Activated T-cell treated with anti-CD3 and anti-CD28 coated beads, Interleukin-2, amount 50 U/mL, for 24 hours (primary cell): ENCODE data around the gene ARHGEF10L.
"Not testable (repeated sequence)": the region's sequence is repeated elsewhere in the genome, so short reads cannot be mapped to it uniquely, and the experiment has no call there.

Source experiments
- DNase-seq: peaks from one replicate; pipeline ENCODE4 v3.0.0-alpha.2; 2020
- H3K27ac Mint-ChIP-seq: 2 replicates; pipeline ENCODE4 v1.8.0; 2020; ENCODE audit warnings: mild to moderate bottlenecking, mixed read lengths
- H3K27me3 Mint-ChIP-seq: 2 replicates; pipeline ENCODE4 v1.8.0; 2020; ENCODE audit warnings: mixed read lengths
- H3K36me3 Mint-ChIP-seq: 2 replicates; pipeline ENCODE4 v1.8.0; 2020; ENCODE audit warnings: low read depth, mixed read lengths
- H3K4me1 Mint-ChIP-seq: 2 replicates; pipeline ENCODE4 v1.8.0; 2020; ENCODE audit warnings: low read depth, mixed read lengths
- H3K4me3 Mint-ChIP-seq: 2 replicates; pipeline ENCODE4 v1.8.0; 2020; ENCODE audit warnings: mild to moderate bottlenecking, moderate library complexity, mixed read lengths
- H3K9me3 Mint-ChIP-seq: 2 replicates; pipeline ENCODE4 v1.8.0; 2020; ENCODE audit warnings: mixed read lengths

Gene ARHGEF10L

DNA sequence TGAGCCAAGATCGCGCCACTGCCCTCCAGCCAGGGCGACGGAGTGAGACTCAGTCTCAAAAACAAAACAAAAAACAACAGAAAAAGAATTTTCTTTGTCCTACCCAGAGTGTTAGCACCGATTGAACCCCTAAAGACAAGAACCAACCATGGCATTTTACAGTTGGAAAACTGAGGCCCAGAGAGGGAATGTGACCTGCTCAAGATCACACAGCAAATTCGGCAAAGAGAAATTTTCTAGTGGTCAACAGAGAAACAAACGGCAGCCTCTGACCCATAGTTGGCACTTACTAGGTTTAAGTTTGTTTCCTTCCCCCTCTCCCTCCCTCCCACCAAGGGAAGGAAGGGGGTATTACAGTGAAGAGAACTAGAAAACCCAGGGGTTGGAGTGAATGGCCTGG lies 195.1 kb downstream of the ARHGEF10L start:
- H3K9me3 Mint-ChIP-seq, result no peaks in the 10 kb centered on the region
- no peak overlapping the region for H3K4me3 Mint-ChIP-seq
- no peak overlapping the region for H3K27ac Mint-ChIP-seq
- H3K36me3 Mint-ChIP-seq, result no peaks in the 10 kb centered on the region
- H3K27me3 Mint-ChIP-seq, result peaks cover 3% of the 10 kb centered on the region
- no peak for DNase-seq
- H3K4me1 Mint-ChIP-seq, result no peaks in the 10 kb centered on the region

DNA sequence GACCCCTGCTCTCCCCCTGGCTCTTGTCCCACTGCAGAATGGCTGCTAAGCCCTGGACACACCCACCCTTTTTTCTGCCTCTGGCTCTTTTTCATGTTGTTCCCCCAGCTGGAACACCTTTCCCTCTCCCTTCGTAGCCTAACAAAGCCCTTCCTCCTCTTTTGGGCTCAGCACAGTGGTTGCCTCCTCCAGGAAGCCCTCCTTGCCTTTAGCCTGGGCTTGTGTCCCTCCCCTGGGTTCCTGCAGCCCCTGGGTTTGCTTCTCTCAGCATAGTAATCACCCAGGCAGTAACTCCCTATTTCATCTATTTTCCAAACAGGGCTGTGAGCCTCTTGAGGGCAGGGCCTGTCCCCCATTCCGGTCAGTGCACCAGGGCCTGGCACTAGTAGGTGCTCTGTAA lies 195.8 kb downstream of the ARHGEF10L start:
- Mint-ChIP-seq H3K27ac (no peak overlapping the region), H3K27me3 (peaks cover 3% of the 10 kb centered on the region), H3K36me3 (no peaks in the 10 kb centered on the region), H3K9me3 (no peaks in the 10 kb centered on the region), H3K4me1 (no peaks in the 10 kb centered on the region), H3K4me3 (no peak overlapping the region)
- DNase-seq, result no peak

DNA sequence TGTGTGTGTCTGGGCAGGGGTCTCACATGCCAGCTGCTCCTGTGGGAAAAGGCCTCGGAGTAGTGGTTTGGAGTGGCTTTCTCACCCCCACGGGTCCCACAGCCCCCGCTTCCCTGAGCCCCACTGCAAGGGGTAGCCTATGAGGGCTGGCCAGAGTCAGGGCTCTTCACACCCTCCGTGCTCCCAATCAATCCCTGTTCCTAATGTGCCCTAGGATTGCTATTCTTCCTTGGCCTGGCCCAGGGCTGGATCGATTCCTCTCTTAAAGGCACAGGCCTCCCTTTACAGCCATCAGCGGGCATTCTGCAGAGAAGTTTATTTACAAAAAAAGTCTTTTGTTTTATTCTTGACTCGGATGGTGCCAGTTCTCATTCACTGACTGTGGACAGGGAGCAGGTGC lies 196.3 kb downstream of the ARHGEF10L start:
- H3K27me3 Mint-ChIP-seq, result peaks cover 8% of the 10 kb centered on the region
- no peaks in the 10 kb centered on the region for H3K4me1 Mint-ChIP-seq
- no peak overlapping the region for H3K27ac Mint-ChIP-seq
- no peaks in the 10 kb centered on the region for H3K9me3 Mint-ChIP-seq
- H3K4me3 Mint-ChIP-seq, result no peak overlapping the region
- no peaks in the 10 kb centered on the region for H3K36me3 Mint-ChIP-seq
- no peak for DNase-seq

DNA sequence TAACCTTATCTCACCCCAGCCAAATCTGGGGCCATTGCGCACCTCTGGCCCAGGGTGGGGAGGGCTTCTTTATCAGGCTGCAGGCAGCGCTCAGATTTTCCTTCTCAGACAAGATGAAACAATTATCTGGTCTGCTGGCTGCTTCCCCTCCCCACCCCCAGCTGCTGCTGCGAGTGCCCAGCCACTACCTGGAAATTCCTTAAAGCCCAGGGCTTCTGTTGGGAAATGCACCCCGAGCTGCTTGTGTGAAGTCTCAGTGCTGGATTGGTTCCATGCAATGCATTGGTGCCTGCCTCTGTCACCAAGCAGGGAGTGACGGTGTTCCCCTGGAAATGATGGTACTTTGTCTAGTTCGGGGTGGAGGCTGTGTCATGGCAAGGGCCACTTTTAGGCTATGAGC lies 197.1 kb downstream of the ARHGEF10L start:
- Mint-ChIP-seq H3K27ac (no peak overlapping the region), H3K9me3 (no peaks in the 10 kb centered on the region), H3K36me3 (no peaks in the 10 kb centered on the region), H3K27me3 (peaks cover 14% of the 10 kb centered on the region), H3K4me1 (no peaks in the 10 kb centered on the region), H3K4me3 (no peak overlapping the region)
- no peak for DNase-seq

DNA sequence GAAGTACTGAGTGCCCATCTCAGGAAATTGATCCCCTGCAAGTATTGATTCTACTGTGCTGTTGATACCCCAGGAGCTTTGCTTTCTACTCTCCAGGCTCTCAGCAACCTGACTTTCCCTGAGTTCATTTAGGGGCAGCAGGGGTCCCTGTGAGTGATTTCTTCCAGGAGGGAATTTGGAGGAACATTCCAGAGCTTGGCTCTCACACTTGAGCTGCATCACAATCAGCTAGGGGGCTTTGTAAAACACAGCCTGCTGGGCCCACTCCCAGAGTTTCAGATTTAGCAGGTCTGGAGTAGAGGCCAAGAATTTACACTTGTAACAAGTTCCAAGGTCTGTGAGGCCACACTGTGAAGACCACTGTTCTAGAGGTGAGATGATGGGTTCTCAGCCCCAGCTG lies 199.6 kb downstream of the ARHGEF10L start:
- no peaks in the 10 kb centered on the region for H3K9me3 Mint-ChIP-seq
- H3K27ac Mint-ChIP-seq, result no peak overlapping the region
- DNase-seq, result no peak
- H3K36me3 Mint-ChIP-seq, result no peaks in the 10 kb centered on the region
- peaks cover 31% of the 10 kb centered on the region for H3K27me3 Mint-ChIP-seq
- H3K4me3 Mint-ChIP-seq, result no peak overlapping the region
- no peaks in the 10 kb centered on the region for H3K4me1 Mint-ChIP-seq

DNA sequence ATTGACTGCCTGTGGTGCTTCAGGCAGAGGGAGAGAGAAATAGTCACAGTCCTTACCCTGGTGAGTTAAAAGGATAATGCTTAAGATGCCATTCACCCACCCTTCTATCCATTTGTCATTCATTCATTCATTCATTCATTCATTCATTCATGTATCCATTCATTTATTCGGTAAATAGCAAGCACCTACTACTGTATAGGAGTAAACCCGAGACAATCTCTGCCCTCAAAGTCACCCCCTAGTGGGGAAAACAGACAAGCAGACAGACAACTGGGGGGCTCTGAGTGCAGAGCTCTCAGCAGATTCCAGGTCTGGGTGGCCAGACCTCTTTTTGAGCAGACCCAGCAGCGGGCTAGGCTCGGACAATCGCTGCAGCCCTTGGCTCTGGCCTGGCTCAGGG lies 201.6 kb downstream of the ARHGEF10L start:
- Mint-ChIP-seq H3K27me3 (peaks cover 38% of the 10 kb centered on the region), H3K4me3 (no peak overlapping the region), H3K9me3 (no peaks in the 10 kb centered on the region), H3K27ac (no peak overlapping the region), H3K36me3 (no peaks in the 10 kb centered on the region), H3K4me1 (no peaks in the 10 kb centered on the region)
- no peak for DNase-seq

DNA sequence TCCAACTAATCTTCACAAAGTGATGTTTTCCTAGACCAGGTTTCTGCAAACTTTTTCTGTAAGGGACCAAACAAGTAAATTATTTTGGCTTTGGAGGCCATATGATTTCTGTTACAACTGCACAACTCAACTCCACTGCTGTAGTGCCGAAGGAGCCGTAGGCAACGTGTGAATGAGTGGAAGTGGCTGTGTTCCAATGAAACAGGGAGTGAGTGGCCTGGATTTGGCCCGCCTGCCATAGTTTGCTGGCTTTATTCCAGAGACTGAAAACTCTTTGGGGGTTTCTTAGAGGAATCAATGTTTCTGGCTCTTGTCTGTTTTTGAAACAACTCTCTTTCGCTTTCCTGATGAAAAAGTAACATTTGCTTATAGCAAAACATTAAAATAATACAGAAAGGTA lies 203.1 kb downstream of the ARHGEF10L start:
- Mint-ChIP-seq H3K36me3 (no peaks in the 10 kb centered on the region), H3K27ac (no peak overlapping the region), H3K9me3 (no peaks in the 10 kb centered on the region), H3K4me3 (no peak overlapping the region), H3K4me1 (no peaks in the 10 kb centered on the region), H3K27me3 (peaks cover 43% of the 10 kb centered on the region)
- no peak for DNase-seq

DNA sequence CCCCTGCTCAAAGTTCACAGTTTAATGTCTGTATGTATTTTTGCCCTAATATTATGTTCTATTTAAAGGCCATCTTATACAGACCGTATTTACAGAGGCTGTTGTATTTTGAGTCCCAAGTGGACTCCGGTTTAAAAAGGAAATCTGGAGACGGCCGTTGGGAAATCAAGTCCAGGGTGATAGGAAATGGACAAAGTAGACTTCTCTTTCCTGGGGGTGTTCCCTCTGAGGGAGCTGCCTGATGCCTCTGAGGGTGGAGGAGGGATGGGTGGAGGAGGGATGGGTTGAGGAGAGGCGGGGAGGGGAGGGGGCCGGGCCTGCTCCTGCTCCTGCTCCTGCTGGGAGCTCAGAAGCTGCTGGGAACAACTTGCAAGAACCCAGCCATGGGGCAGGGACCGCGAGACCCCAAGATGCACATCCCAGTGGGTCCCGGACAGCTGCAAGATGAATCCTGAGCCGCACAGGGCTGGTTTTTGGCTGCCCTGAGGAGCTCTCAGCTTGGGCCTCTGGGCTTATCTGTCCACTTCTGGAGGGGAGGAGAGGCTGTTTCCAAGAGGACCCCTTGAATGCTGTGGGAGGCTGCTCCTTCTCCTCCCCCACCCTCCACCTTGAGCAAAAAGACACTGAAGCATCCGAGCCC lies 203.6 kb downstream of the ARHGEF10L start:
- H3K27ac Mint-ChIP-seq, result no peak overlapping the region
- peaks cover 43% of the 10 kb centered on the region for H3K27me3 Mint-ChIP-seq
- H3K4me3 Mint-ChIP-seq, result no peak overlapping the region
- no peaks in the 10 kb centered on the region for H3K9me3 Mint-ChIP-seq
- H3K36me3 Mint-ChIP-seq, result no peaks in the 10 kb centered on the region
- DNase-seq, result no peak
- H3K4me1 Mint-ChIP-seq, result no peaks in the 10 kb centered on the region

DNA sequence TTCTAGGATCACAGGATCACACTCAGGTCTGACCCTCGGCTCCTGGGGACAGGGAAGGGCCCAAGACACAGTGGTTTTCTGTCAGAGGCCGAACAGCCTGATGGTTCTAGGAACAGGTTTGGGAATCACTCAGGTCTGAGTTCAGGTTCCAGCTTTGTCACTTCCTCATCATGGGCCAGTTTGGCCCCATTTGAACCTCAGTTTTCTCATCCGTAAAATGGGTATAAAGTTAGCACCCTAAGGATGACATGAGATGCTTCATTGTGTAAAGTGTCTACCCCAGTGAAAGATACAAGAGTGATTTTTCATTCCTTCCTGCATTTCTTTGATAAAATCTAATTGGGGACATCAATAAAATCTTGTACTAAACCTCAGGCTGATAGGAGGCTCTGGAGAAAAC lies 204.4 kb downstream of the ARHGEF10L start:
- no peak overlapping the region for H3K4me3 Mint-ChIP-seq
- H3K36me3 Mint-ChIP-seq, result no peaks in the 10 kb centered on the region
- peaks cover 40% of the 10 kb centered on the region for H3K27me3 Mint-ChIP-seq
- H3K9me3 Mint-ChIP-seq, result no peaks in the 10 kb centered on the region
- no peak for DNase-seq
- H3K4me1 Mint-ChIP-seq, result no peaks in the 10 kb centered on the region
- H3K27ac Mint-ChIP-seq, result no peak overlapping the region

DNA sequence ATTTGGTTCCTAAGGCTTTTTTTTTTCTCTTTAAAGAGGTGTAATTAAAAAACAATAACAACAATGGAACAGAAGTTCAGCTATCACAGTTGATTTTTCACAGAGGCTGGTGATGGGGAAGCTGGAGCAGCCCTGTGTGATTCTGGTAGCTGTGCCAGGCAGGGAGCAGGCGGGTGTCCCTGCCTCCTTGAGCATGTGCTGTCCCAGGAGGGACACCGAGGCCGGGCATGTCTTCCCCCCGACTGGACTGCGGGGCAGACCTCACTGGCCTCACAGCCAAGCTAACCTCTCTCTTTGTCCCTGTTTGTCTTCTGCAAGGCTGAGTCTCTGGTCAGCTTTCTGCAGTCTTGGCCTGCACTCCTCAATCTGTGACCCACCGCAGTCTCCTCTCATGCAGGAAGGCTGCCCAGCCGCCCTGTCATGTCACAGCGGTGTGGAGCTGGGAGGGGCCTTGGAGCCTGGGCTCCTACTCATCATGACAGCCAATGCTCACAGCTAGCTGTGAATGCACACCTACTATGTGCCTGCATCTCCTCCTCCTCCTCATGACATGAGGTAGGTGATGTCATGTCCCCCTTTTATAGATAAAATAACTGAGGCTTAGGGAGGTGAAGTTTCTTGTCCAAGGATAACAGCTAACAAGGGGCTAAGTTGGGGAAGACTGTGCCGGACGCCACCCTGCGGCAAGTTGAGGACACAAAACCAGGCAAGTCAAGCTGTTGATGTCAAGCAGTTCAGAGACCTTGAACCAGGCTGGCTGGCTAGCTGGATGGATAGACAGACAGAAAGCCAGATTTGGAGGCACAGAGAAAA lies 205.4 kb downstream of the ARHGEF10L start:
- Mint-ChIP-seq H3K27me3 (peaks cover 40% of the 10 kb centered on the region), H3K36me3 (no peaks in the 10 kb centered on the region), H3K4me3 (no peak overlapping the region), H3K4me1 (no peaks in the 10 kb centered on the region), H3K9me3 (no peaks in the 10 kb centered on the region), H3K27ac (no peak overlapping the region)
- DNase-seq, result no peak

DNA sequence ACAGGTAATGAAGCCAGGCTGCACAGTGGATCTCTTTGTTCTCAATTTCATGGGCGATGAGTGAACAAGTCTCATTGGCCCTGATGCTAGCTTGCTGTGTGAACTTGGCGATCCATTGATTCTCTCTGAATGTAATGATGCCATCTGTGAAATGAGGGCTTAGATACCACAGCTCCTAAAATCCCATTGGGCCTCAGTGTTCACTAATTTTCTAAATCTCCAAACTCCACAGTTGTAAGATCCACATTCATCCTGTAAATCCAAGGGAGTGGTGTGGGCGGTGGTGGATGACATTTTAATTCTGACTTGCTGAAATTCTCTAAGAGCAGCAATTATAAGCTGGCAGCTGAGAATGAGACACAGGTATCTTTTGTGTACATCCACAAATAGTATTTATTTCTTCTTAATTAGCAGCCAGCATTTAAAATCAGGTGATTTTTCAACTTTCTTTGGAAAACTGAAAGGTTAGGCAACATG lies 206.0 kb downstream of the ARHGEF10L start:
- no peaks in the 10 kb centered on the region for H3K36me3 Mint-ChIP-seq
- H3K9me3 Mint-ChIP-seq, result no peaks in the 10 kb centered on the region
- H3K4me1 Mint-ChIP-seq, result no peaks in the 10 kb centered on the region
- H3K27me3 Mint-ChIP-seq, result peaks cover 44% of the 10 kb centered on the region
- no peak overlapping the region for H3K27ac Mint-ChIP-seq
- no peak for DNase-seq
- H3K4me3 Mint-ChIP-seq, result no peak overlapping the region

DNA sequence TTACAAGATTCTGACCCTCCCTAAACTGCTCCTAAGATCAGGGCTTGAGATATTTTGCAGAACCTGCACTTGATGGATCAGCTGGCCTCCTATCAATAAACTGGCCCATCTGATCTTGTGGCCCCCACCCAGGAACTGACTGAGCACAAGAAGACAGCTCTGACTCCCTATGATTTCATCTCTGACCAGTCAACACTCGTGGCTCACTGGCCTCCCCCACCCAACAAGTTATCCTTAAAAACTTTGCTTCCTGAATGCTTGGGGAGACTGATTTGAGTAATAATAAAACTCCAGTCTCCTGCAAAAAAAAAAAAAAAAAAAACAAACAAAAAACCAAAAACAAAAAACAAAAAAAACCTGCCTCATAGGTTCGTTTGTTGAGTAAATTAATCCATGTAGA lies 206.8 kb downstream of the ARHGEF10L start:
- not testable (repeated sequence) for DNase-seq, H3K4me3 Mint-ChIP-seq, H3K27ac Mint-ChIP-seq, H3K4me1 Mint-ChIP-seq, H3K9me3 Mint-ChIP-seq, H3K36me3 Mint-ChIP-seq
- peaks cover 37% of the 10 kb centered on the region for H3K27me3 Mint-ChIP-seq

DNA sequence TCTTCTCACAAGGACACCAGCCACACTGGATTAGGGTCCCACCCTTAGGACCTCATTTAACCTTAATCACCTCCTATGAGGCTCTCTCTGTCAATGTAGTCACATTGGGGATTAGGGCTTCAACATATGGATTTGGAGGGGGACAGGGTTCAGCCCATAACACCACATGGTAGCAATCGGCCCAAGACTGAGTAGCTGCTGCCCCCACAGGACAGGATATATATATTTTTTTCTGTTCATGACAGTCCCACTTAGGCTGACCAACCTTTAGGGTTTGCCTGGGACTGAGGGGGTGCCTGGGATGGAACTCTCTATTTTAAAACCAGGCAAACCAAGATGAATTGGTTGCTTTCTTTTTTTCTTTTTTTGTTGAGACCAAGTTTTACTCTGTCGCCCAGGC lies 207.4 kb downstream of the ARHGEF10L start:
- Mint-ChIP-seq H3K4me3 (no peak overlapping the region), H3K36me3 (no peaks in the 10 kb centered on the region), H3K27me3 (peaks cover 32% of the 10 kb centered on the region), H3K9me3 (no peaks in the 10 kb centered on the region), H3K27ac (no peak overlapping the region), H3K4me1 (no peaks in the 10 kb centered on the region)
- no peak for DNase-seq
